WTC11 (cell line): ENCODE results near the gene FUT8. TPM values are rescaled to one million over a fixed set of nuclear protein-coding genes. Genes with fewer than 3 reads are reported as not detected.

Source experiments
- ATAC-seq: fragments of 200-7000 bp; cut with Tn5 transposase; 2 replicates; pipeline ENCODE4 v1.10.0; 2021; ENCODE audit warnings: mild to moderate bottlenecking, moderate library complexity
- CTCF ChIA-PET: fragments of 300-600 bp; sonication (Branson Sonifier 250); formaldehyde crosslinking; loops from one replicate; lab custom pipeline; 2021; ENCODE audit warnings: antibody characterized with exemption; lab: Charles Lee
- POLR2A ChIA-PET: fragments of 350-600 bp; sonication (Branson Sonifier 250); formaldehyde crosslinking; loops from one replicate; lab custom pipeline; 2021; ENCODE audit warnings: antibody characterized with exemption; lab: Charles Lee
- DNase-seq: peaks from one replicate; pipeline ENCODE4 v3.0.0; 2021; ENCODE audit warnings: low spot score
- H3K27ac Mint-ChIP-seq: 2 replicates; pipeline ENCODE4 v1.8.0; 2021; ENCODE audit warnings: mixed read lengths
- H3K27me3 Mint-ChIP-seq: 2 replicates; pipeline ENCODE4 v1.8.0; 2021; ENCODE audit warnings: low read depth, mild to moderate bottlenecking, moderate library complexity, mixed read lengths
- H3K36me3 Mint-ChIP-seq: 2 replicates; pipeline ENCODE4 v1.8.0; 2021; ENCODE audit warnings: mixed read lengths
- H3K4me1 Mint-ChIP-seq: 2 replicates; pipeline ENCODE4 v1.8.0; 2022; ENCODE audit warnings: mixed read lengths
- H3K4me3 Mint-ChIP-seq: 2 replicates; pipeline ENCODE4 v1.8.0; 2021; ENCODE audit warnings: mild to moderate bottlenecking, moderate library complexity, mixed read lengths
- H3K9me3 Mint-ChIP-seq: 2 replicates; pipeline ENCODE4 v1.8.0; 2021; ENCODE audit warnings: mixed read lengths
- AR ChIP-seq: fragments of 250-450 bp; sonication (Bioruptor Pico); IDR thresholded peaks from 2 replicates; pipeline ENCODE4 v1.9.0; 2021; ENCODE audit warnings: mild to moderate bottlenecking
- CBFB ChIP-seq: sonication (generic); formaldehyde crosslinking; IDR thresholded peaks from 2 replicates; pipeline ENCODE4 v1.8.1; 2022; ENCODE audit warnings: mild to moderate bottlenecking, low read depth, missing genetic modification reagents
- CREB1 ChIP-seq: sonication (generic); formaldehyde crosslinking; IDR thresholded peaks from 2 replicates; pipeline ENCODE4 v1.8.0; 2023; ENCODE audit warnings: mild to moderate bottlenecking, missing genetic modification reagents
- E2F1 ChIP-seq: sonication (generic); formaldehyde crosslinking; IDR thresholded peaks from 2 replicates; pipeline ENCODE4 v1.8.0; 2022; ENCODE audit warnings: mild to moderate bottlenecking, missing genetic modification reagents
- ETV6 ChIP-seq: sonication (generic); formaldehyde crosslinking; IDR thresholded peaks from 2 replicates; pipeline ENCODE4 v1.8.1; 2022; ENCODE audit warnings: mild to moderate bottlenecking, missing genetic modification reagents
- FOXP4 ChIP-seq: sonication (generic); formaldehyde crosslinking; IDR thresholded peaks from 2 replicates; pipeline ENCODE4 v1.8.0; 2022; ENCODE audit warnings: mild to moderate bottlenecking, missing genetic modification reagents
- GRHL2 ChIP-seq: fragments of 250-450 bp; sonication (Bioruptor Pico); IDR thresholded peaks from 2 replicates; pipeline ENCODE4 v1.8.0; 2022; ENCODE audit warnings: mild to moderate bottlenecking, moderate library complexity; ENCODE audit not compliant: insufficient replicate concordance, severe bottlenecking
- KAT7 ChIP-seq: sonication (generic); formaldehyde crosslinking; IDR thresholded peaks from 2 replicates; pipeline ENCODE4 v1.8.1; 2023; ENCODE audit warnings: missing genetic modification reagents, mild to moderate bottlenecking, borderline replicate concordance
- NFATC4 ChIP-seq: fragments of 250-450 bp; sonication (Bioruptor Pico); IDR thresholded peaks from 2 replicates; pipeline ENCODE4 v1.9.0; 2021; ENCODE audit warnings: mild to moderate bottlenecking
- NR3C1 ChIP-seq: sonication (generic); formaldehyde crosslinking; conservative IDR thresholded peaks from 2 replicates; pipeline ENCODE4 v1.8.1; 2023; ENCODE audit warnings: low read depth, mild to moderate bottlenecking, missing genetic modification reagents
- PRRX2 ChIP-seq: fragments of 250-450 bp; sonication (Bioruptor Pico); IDR thresholded peaks from 2 replicates; pipeline ENCODE4 v1.8.0; 2021; ENCODE audit warnings: mild to moderate bottlenecking
- SOX15 ChIP-seq: fragments of 250-450 bp; sonication (Bioruptor Pico); IDR thresholded peaks from 2 replicates; pipeline ENCODE4 v1.9.0; 2021; ENCODE audit warnings: mild to moderate bottlenecking
- SP1 ChIP-seq: sonication (generic); formaldehyde crosslinking; conservative IDR thresholded peaks from 2 replicates; pipeline ENCODE4 v1.8.1; 2022; ENCODE audit warnings: missing genetic modification reagents
- TEAD4 ChIP-seq: sonication (generic); formaldehyde crosslinking; IDR thresholded peaks from 2 replicates; pipeline ENCODE4 v1.8.0; 2022; ENCODE audit warnings: mild to moderate bottlenecking, missing genetic modification reagents
- TP53 ChIP-seq: sonication (generic); formaldehyde crosslinking; IDR thresholded peaks from 2 replicates; pipeline ENCODE4 v1.8.1; 2023; ENCODE audit warnings: mild to moderate bottlenecking, missing genetic modification reagents
- ZBTB21 ChIP-seq: sonication (generic); formaldehyde crosslinking; IDR thresholded peaks from 2 replicates; pipeline ENCODE4 v1.8.1; 2023; ENCODE audit warnings: mild to moderate bottlenecking, missing genetic modification reagents, borderline replicate concordance
- ZNF416 ChIP-seq: fragments of 250-450 bp; sonication (Bioruptor Pico); IDR thresholded peaks from 2 replicates; pipeline ENCODE4 v1.9.0; 2021; ENCODE audit warnings: mild to moderate bottlenecking, inconsistent platforms
- ZNF671 ChIP-seq: fragments of 250-450 bp; sonication (Bioruptor Pico); IDR thresholded peaks from 2 replicates; pipeline ENCODE4 v1.8.0; 2021; ENCODE audit warnings: mild to moderate bottlenecking
- total RNA-seq: library from RNA; stranded (reverse); gene quantifications from 3 replicates; pipeline ENCODE4 v1.2.3, GENCODE V29; 2021
- TF ChIP-seq, protein P1 (sequence below): sonication (generic); formaldehyde crosslinking; conservative IDR thresholded peaks from 2 replicates; pipeline ENCODE4 v1.8.1; 2023; ENCODE audit warnings: mild to moderate bottlenecking, low read depth, missing genetic modification reagents, moderate library complexity
- TF ChIP-seq, protein P2 (sequence below): sonication (generic); formaldehyde crosslinking; IDR thresholded peaks from 2 replicates; pipeline ENCODE4 v1.8.1; 2023; ENCODE audit warnings: mild to moderate bottlenecking, missing genetic modification reagents, borderline replicate concordance
- TF ChIP-seq, protein P3 (sequence below): fragments of 250-450 bp; sonication (Bioruptor Pico); IDR thresholded peaks from 2 replicates; pipeline ENCODE4 v2.1.2; 2022; ENCODE audit warnings: mild to moderate bottlenecking, moderate library complexity

The FUT8 gene
- total RNA-seq, 1 experiment from 2014 or later, result 37.9 TPM

GRCh38 chr14:65585216-65585615 lies 172.7 kb downstream of the FUT8 start (continued):
- no peak for TF ChIP-seq AR (CRISPR knock-in tag)
- TF ChIP-seq GRHL2 (CRISPR knock-in tag), result no peak
- no peak for TF ChIP-seq ZNF416
- TF ChIP-seq ZBTB21 (CRISPR knock-in tag), result no peak
- TF ChIP-seq, protein P1, sequence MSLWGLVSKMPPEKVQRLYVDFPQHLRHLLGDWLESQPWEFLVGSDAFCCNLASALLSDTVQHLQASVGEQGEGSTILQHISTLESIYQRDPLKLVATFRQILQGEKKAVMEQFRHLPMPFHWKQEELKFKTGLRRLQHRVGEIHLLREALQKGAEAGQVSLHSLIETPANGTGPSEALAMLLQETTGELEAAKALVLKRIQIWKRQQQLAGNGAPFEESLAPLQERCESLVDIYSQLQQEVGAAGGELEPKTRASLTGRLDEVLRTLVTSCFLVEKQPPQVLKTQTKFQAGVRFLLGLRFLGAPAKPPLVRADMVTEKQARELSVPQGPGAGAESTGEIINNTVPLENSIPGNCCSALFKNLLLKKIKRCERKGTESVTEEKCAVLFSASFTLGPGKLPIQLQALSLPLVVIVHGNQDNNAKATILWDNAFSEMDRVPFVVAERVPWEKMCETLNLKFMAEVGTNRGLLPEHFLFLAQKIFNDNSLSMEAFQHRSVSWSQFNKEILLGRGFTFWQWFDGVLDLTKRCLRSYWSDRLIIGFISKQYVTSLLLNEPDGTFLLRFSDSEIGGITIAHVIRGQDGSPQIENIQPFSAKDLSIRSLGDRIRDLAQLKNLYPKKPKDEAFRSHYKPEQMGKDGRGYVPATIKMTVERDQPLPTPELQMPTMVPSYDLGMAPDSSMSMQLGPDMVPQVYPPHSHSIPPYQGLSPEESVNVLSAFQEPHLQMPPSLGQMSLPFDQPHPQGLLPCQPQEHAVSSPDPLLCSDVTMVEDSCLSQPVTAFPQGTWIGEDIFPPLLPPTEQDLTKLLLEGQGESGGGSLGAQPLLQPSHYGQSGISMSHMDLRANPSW, result no peak
- no peak for TF ChIP-seq SOX15
- TF ChIP-seq TEAD4 (CRISPR knock-in tag), result no peak
- no peak for TF ChIP-seq KAT7 (CRISPR knock-in tag)

DNA sequence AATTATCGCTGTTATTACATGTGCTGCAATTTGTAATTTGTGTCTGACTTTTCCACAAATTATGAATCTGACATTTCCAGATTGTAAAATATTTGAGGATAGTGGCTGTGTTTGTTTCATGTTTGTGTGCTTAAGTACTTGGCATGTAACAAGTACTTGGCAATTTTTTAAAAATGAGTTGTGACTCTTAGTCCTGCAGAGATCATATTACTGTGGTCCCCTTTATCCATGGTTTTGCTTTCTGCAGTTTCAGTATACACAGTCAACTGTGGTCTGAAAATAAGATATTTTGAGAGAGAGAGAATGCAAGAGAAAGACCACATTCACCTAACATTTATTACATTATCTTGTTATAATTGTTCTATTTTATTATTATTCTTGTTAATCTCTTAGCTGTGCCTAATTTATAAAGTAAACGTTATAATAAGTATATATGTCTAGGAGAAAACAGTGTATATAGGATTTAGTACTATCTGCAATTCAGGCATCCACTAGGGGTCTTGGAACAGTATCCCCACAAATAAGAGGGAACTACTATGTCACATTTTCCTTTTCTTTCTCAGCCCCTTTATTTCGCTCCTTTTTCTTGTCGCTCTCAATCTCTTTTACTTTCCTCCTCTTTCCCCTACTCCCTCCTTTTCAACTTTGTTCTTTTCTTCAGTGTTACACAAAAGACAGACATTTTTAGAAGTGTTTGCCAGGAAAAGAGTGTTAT lies 176.1 kb downstream of the FUT8 start:
- Mint-ChIP-seq H3K4me1 (0 out of 2 replicates have a peak, but pooled peaks cover 4% of the 10 kb centered on the region), H3K9me3 (no peaks in the 10 kb centered on the region), H3K4me3 (no peak overlapping the region), H3K27ac (no peak overlapping the region), H3K36me3 (no peaks in the 10 kb centered on the region), H3K27me3 (no peaks in the 10 kb centered on the region)
- TF ChIP-seq ZNF671 (CRISPR knock-in tag) (no peak), NR3C1 (CRISPR knock-in tag) (no peak), PRRX2 (CRISPR knock-in tag) (no peak), FOXP4 (CRISPR knock-in tag) (no peak), ETV6 (CRISPR knock-in tag) (no peak), NFATC4 (CRISPR knock-in tag) (no peak), E2F1 (CRISPR knock-in tag) (no peak), KAT7 (CRISPR knock-in tag) (no peak), CBFB (no peak), SP1 (no peak), TP53 (no peak), CREB1 (CRISPR knock-in tag) (no peak)
- TF ChIP-seq, protein P2, sequence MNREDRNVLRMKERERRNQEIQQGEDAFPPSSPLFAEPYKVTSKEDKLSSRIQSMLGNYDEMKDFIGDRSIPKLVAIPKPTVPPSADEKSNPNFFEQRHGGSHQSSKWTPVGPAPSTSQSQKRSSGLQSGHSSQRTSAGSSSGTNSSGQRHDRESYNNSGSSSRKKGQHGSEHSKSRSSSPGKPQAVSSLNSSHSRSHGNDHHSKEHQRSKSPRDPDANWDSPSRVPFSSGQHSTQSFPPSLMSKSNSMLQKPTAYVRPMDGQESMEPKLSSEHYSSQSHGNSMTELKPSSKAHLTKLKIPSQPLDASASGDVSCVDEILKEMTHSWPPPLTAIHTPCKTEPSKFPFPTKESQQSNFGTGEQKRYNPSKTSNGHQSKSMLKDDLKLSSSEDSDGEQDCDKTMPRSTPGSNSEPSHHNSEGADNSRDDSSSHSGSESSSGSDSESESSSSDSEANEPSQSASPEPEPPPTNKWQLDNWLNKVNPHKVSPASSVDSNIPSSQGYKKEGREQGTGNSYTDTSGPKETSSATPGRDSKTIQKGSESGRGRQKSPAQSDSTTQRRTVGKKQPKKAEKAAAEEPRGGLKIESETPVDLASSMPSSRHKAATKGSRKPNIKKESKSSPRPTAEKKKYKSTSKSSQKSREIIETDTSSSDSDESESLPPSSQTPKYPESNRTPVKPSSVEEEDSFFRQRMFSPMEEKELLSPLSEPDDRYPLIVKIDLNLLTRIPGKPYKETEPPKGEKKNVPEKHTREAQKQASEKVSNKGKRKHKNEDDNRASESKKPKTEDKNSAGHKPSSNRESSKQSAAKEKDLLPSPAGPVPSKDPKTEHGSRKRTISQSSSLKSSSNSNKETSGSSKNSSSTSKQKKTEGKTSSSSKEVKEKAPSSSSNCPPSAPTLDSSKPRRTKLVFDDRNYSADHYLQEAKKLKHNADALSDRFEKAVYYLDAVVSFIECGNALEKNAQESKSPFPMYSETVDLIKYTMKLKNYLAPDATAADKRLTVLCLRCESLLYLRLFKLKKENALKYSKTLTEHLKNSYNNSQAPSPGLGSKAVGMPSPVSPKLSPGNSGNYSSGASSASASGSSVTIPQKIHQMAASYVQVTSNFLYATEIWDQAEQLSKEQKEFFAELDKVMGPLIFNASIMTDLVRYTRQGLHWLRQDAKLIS (CRISPR knock-in tag), result no peak
- TF ChIP-seq, protein P3, sequence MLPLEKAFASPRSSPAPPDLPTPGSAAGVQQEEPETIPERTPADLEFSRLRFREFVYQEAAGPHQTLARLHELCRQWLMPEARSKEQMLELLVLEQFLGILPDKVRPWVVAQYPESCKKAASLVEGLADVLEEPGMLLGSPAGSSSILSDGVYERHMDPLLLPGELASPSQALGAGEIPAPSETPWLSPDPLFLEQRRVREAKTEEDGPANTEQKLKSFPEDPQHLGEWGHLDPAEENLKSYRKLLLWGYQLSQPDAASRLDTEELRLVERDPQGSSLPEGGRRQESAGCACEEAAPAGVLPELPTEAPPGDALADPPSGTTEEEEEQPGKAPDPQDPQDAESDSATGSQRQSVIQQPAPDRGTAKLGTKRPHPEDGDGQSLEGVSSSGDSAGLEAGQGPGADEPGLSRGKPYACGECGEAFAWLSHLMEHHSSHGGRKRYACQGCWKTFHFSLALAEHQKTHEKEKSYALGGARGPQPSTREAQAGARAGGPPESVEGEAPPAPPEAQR (CRISPR knock-in tag), result no peak
- DNase-seq (no peak), ATAC-seq (no peak)
- ChIA-PET CTCF (no interaction called here), POLR2A (no interaction called here)
